HepG2 (cell line): Measurements from ENCODE around the gene AHRR.

Experiments
- CTCF ChIP-seq: sonication (generic); formaldehyde crosslinking; IDR thresholded peaks from 2 replicates; pipeline ENCODE4 v1.5.0; 2020; ENCODE audit warnings: mild to moderate bottlenecking, missing genetic modification reagents, moderate library complexity
- DPF2 ChIP-seq: sonication (generic); formaldehyde crosslinking; IDR thresholded peaks from 2 replicates; pipeline ENCODE4 v1.4.0; 2020; ENCODE audit warnings: mild to moderate bottlenecking, low read depth, missing genetic modification reagents, borderline replicate concordance
- NCOR1 ChIP-seq: fragments of 200-600 bp; sonication (generic); IDR thresholded peaks from 2 replicates; pipeline ENCODE4 v1.7.0; 2017; ENCODE audit warnings: antibody characterized with exemption, low read length, borderline replicate concordance
- NFYB ChIP-seq: sonication (generic); formaldehyde crosslinking; IDR thresholded peaks from 2 replicates; pipeline ENCODE4 v1.4.0; 2020; ENCODE audit warnings: missing genetic modification reagents
- POLR2A ChIP-seq, 2 experiments: IDR thresholded peaks; 2 replicates each; pipeline ENCODE4 v1.6.1; 2011; ENCODE audit warnings: low read depth in 2 of 2, low read length in 2 of 2, mild to moderate bottlenecking in 1 of 2, moderate library complexity in 1 of 2; ENCODE audit not compliant: insufficient read depth in 1 of 2
- POLR2AphosphoS5 ChIP-seq: IDR thresholded peaks from 2 replicates; pipeline ENCODE4 v1.6.1; 2012; ENCODE audit warnings: low read depth, low read length
- SP1 ChIP-seq, 2 experiments: fragments of 450-650 bp in 1 of 2; sonication (generic) in 1 of 2; formaldehyde crosslinking in 1 of 2; IDR thresholded peaks; 2 replicates each; pipeline versions ENCODE4 v1.4.0 to v1.6.1; 2016 to 2020; ENCODE audit warnings: missing genetic modification reagents in 1 of 2
- THAP9 ChIP-seq: sonication (generic); formaldehyde crosslinking; IDR thresholded peaks from 2 replicates; pipeline ENCODE4; 2020; ENCODE audit warnings: missing genetic modification reagents, mild to moderate bottlenecking, borderline replicate concordance
- TRIM24 ChIP-seq: sonication (generic); formaldehyde crosslinking; IDR thresholded peaks from 2 replicates; pipeline ENCODE4 v1.8.0; 2022; ENCODE audit warnings: mild to moderate bottlenecking, missing genetic modification reagents

- TF ChIP-seq SP1 (IDR thresholded peaks at IDR 0.05) (no peak), SP1 (CRISPR knock-in tag; IDR thresholded peaks at IDR 0.05) (no peak), POLR2AphosphoS5 (no peak), CTCF (CRISPR knock-in tag) (no peak), THAP9 (CRISPR knock-in tag) (no peak), TRIM24 (CRISPR knock-in tag) (no peak), NCOR1 (no peak), NFYB (CRISPR knock-in tag) (no peak), DPF2 (no peak), POLR2A (IDR thresholded peaks at IDR 0.05; ENCODE audit: insufficient read depth in 1 of 2, low read depth in 2 of 2, low read length in 2 of 2) (no peak)
Observed at GRCh38 chr5:316210-317085, 5.1 kb upstream of the AHRR start.
